Skin of body (tissue), 2 donors: Measurements from ENCODE around the gene MGST2. TPM values are rescaled to one million over a fixed set of nuclear protein-coding genes. Genes with fewer than 3 reads are reported as not detected.
"Not testable (repeated sequence)": the region's sequence is repeated elsewhere in the genome, so short reads cannot be mapped to it uniquely, and the experiment has no call there.

Source experiments
- DNase-seq: peaks from one replicate; lab custom pipeline; 2025; lab: John Stamatoyannopoulos, UW
- total RNA-seq: library from RNA; depleted of rRNA; stranded (reverse); fragments of >200 nt; gene quantifications from one replicate; pipeline ENCODE4 v1.2.3, GENCODE V29; 2014

Gene MGST2
- total RNA-seq, 1 donor from 2014 or later, result 27.8 TPM

DNA sequence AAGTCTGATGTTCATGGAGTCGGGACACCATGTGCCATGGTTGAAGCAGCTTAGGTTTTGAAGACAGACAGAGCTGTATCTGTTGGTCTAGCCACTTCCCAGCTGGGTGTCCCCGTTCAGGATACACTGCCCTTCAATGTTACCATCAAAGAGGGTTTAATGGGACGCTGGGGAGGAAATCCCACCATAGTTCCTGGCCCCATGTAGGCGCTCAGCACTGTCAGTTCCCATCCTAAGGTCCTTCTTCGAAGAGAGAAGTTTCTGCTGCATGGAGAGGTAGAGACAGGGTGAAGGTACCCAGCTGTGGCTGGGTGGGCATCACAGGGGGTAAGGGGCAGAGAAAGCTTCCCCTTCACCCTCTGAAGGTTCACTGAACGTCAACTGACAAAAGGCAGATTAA lies 3.7 kb downstream of the MGST2 start:
- no peak for DNase-seq

- DNase-seq, result no peak
These were observed 4.3 kb downstream of the MGST2 start for GRCh38 chr4:139669890-139670289.

- DNase-seq, result no peak
These were observed 5.2 kb downstream of the MGST2 start for GRCh38 chr4:139670775-139671174.

DNA sequence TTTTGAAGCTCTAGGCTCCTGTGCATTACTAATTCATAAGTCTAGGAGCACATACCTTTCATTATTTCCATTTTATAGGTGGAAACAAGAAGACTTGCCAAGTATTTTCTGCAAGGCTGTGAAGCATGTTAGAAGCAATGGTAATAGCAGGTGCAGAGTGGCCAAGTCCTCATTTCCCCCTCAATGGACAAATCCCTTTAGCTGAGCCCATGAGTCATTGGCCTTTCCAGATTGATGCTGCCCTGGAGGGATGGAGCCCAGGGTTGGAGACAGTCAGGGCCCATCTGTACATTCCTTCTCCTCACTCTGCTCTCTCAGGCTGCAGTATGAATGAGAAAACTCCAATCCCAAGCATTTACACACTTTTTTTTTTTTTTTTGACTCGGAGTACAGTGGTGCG lies 6.6 kb downstream of the MGST2 start:
- DNase-seq, result no peak

- DNase-seq, result no peak
These were observed 7.1 kb downstream of the MGST2 start for GRCh38 chr4:139672732-139673131.

GRCh38 chr4:139674875-139675550 lies 9.4 kb downstream of the MGST2 start:
- DNase-seq, result no peak

GRCh38 chr4:139675651-139676050 lies 10.0 kb downstream of the MGST2 start:
- no peak for DNase-seq

GRCh38 chr4:139676365-139676764 lies 10.7 kb downstream of the MGST2 start:
- no peak for DNase-seq

DNA sequence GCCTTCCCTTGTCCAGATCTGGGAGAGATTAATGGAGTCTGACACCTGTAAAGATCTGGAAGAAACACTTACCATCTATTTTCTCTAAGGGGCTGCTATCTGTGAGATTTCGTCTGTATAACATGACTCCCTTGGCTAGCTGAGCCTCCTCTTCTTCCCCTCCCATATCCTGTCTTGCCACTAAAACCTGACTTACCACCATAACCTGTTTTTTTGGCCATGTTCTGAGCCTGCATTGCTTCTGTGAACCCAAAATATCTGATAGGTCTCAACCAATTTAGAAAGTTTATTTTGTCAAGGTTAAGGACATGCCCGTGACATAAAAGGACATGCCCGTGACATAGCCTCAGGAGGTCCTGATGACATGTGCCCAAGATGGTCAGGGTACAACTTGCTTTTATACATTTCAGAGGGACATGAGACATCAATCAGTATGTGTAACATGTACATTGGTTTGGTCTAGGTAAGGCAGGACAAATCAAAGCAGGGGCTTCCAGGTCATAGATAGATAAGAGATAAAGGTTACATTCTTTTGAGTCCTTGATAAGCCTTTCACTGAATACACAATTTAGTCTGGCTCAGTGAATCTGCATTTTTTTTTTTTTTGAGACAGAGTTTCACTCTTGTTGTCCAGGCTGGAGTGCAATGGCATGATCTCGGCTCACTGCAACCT lies 11.4 kb downstream of the MGST2 start:
- DNase-seq, result no peak

DNA sequence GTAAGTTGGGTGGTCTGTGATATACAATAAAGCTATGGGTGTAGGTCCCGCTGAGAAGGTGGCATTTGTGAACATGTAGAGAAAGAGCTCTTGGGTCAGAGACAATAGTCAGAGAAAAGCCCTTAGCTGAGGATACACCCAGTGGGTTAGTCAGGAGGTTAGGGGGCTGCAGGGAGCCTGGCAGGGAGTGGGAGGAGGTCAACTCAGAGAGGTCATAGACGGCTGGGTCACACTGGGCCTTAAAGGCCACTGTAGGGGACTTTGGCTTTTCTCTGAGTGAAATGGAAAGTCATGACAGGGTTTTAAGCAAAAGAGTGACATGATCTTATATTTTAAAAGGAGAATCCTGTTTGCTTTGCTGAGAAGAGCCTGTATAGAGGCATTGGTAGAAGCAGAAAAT lies 16.7 kb downstream of the MGST2 start:
- no peak for DNase-seq

DNA sequence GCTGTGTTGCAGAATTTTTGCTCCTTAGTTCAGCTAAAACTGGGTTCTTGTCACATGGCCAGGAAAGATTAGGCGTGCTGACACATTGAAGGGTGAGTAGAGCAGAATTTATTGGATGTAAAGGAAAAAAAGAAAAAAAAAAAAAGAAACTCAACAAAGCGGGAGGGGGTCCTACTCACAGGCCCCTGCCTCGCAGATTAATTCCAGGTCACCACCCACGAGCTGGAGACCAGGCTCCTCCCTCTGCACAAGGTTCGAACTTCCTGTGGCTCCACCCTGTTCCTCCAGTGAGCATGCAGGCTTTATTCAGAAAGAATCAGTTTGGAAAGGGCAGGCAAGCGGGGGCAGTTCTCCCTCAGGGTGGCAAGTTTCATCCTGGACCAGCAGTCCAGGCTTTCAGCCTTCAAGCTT lies 17.1 kb downstream of the MGST2 start:
- no peak for DNase-seq

GRCh38 chr4:139684351-139684750 lies 18.7 kb downstream of the MGST2 start:
- no peak for DNase-seq

DNA sequence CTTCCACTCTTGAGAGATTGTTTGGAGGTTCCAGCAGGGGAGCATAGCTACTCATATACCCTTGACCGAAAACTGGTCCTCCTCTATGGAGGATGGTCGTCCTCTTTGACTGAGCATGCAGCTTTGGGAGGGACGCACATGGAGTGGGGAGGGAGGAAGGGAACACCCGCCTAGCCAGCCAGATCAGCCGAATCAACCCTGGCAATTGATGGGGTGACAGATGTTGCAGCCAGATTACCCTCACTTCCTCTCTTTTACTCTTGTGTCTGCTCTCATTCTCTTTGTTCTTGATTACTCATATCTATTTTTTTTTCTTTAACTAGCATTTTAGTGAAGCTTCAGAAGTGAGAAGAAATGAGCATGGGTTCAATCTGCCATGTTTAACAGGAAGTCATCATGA lies 19.6 kb downstream of the MGST2 start:
- no peak for DNase-seq

- no peak for DNase-seq
These were observed 20.5 kb downstream of the MGST2 start for GRCh38 chr4:139686130-139686529.

GRCh38 chr4:139686988-139687387 lies 21.4 kb downstream of the MGST2 start:
- no peak for DNase-seq

- no peak for DNase-seq
These were observed 23.6 kb downstream of the MGST2 start for GRCh38 chr4:139689093-139689722.

DNA sequence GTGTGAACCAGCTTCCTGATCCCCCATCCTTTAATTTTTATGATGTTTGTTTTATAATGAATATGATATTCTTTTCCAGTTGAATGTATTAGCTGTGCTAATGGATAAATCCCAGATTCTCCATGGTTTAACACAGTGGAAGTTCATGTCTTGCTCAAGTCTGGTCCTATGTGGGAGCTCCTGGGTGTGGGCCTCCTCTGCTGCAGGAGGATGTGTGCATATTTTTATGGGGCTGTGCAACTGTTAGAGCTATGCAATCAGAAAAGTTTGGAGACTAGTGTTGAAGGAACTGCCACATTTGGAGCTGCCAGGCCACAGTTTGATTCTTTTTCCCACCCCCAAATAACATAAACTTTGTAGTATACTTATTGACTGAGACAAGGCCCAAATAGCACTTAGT lies 24.8 kb downstream of the MGST2 start:
- DNase-seq, result no peak

DNA sequence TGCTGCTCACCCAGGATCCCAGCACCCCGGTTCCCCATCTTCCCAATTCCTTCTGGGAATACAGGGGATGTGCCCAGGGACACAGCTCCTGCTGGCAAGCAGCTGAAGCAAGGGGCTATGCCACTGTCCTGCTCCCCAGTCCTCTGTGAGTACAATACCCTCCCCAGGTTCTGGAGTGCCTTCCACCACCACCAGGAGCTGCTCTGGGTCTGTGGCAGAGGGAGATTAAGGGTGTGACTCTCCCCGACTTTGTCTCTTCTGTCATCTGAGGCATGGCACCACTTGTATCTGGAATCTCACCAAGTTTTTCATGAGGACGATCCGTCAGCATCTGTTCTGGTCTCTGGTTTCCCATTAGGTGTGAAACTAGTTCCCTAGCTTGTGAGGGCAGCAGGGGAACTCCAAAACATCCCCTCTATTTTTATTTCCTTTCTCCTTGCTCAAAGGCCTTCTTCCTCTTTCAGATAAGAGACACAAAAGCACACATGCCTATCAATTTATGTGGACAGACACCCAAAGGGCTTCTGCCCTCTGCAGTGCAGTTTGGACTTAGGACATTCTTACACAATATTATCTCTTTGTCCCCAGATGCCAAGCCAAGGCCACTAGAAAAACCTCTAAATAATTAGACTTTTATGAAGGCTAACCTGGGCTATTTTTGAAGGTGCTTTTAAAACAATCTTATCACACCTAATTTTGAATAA lies 26.8 kb downstream of the MGST2 start:
- DNase-seq, result no peak

DNA sequence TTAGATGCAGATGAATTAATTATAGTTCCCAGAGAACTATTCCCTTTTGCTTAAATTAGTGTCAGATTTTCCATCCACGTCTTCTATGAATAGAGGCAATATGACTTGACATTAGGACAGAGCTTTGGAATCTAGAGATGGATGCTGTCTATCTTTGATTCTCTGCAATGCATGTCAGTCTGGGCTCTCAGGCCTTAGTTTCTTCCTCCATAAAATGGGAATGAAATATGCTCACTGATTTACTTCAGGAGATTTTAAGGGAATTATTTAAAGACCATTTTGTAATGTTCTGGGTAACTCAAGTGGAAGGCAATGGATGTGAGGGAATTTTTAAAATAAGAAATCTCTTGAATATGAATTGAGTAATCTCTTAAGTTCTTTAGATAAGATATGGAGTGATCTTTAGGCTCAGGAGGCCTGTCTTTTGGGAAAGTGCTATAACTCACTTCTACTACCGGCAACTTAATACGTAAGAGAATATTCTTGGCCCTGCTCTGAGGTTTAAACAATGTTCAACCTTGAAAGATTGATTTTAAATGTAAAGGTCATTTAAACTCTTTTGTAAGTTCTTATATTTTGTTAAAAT lies 29.0 kb downstream of the MGST2 start:
- DNase-seq, result no peak

GRCh38 chr4:139696491-139696890 lies 30.9 kb downstream of the MGST2 start:
- DNase-seq, result no peak

- DNase-seq, result not testable (repeated sequence)
These were observed 32.7 kb downstream of the MGST2 start for GRCh38 chr4:139698167-139698925.
